ENCODE data around the gene LITAF. TPM values are rescaled to one million over a fixed set of nuclear protein-coding genes. Genes with fewer than 3 reads are reported as not detected.
"Not testable (repeated sequence)": the region's sequence is repeated elsewhere in the genome, so short reads cannot be mapped to it uniquely, and the experiment has no call there.

LITAF gene
- total RNA-seq, 2 experiments from 2014 or later, result 91.4 to 155 TPM

- peaks cover 35% of the 10 kb centered on the region for H3K36me3 Mint-ChIP-seq
- peaks cover 4% of the 10 kb centered on the region for H3K9me3 Mint-ChIP-seq (ENCODE audit: low read depth)
- peak overlapping the region; percentile 91 for H3K27ac Mint-ChIP-seq
- H3K27me3 Mint-ChIP-seq, result no peaks in the 10 kb centered on the region
- H3K4me1 Mint-ChIP-seq, result peaks cover 68% of the 10 kb centered on the region
- peak overlapping the region; percentile 75 for H3K4me3 Mint-ChIP-seq
- peak; percentile 86 for DNase-seq
- CTCF ChIA-PET, result interaction anchor here (0.8 to 2.2 kb wide), 11 partner anchors 15 to 165 kb away, joined by 3 to 7 read pairs (median 3); partner anchors contain the start of gene LITAF
- peak; percentile 95 for ATAC-seq
Measured at GRCh38 chr16:11560701-11561453, 25.8 kb downstream of the LITAF start.

- Mint-ChIP-seq H3K36me3 (peaks cover 44% of the 10 kb centered on the region), H3K4me1 (peaks cover 66% of the 10 kb centered on the region), H3K27ac (peak overlapping the region; percentile 70)
- H3K27me3 Mint-ChIP-seq; H3K4me3 Mint-ChIP-seq; H3K9me3 Mint-ChIP-seq (ENCODE audit: low read depth); ATAC-seq; DNase-seq: not testable (repeated sequence)
- CTCF ChIA-PET, result interaction anchor here (1.1 kb wide), 1 partner anchor 61 kb away, joined by 3 read pairs; no protein-coding TSS in a partner anchor
Measured at GRCh38 chr16:11558308-11558823, 28.4 kb downstream of the LITAF start.

GRCh38 chr16:11557801-11558200 lies 28.9 kb downstream of the LITAF start:
- H3K36me3 Mint-ChIP-seq, result peaks cover 45% of the 10 kb centered on the region

GRCh38 chr16:11556945-11557720 lies 29.6 kb downstream of the LITAF start:
- CTCF ChIA-PET, result interaction anchor here (0.6 kb wide), 1 partner anchor 25 kb away, joined by 3 read pairs; no protein-coding TSS in a partner anchor
- Mint-ChIP-seq H3K9me3 (ENCODE audit: low read depth) (peaks cover 4% of the 10 kb centered on the region), H3K27ac (peak overlapping the region; percentile 71), H3K4me1 (peaks cover 57% of the 10 kb centered on the region), H3K4me3 (peak overlapping the region; percentile 38), H3K36me3 (peaks cover 49% of the 10 kb centered on the region), H3K27me3 (no peaks in the 10 kb centered on the region)
- DNase-seq (no peak), ATAC-seq (no peak)

More at GRCh38 chr16:11557801-11558200, 28.9 kb downstream of the LITAF start:
- Mint-ChIP-seq H3K27ac (peak overlapping the region; percentile 24), H3K9me3 (ENCODE audit: low read depth) (peaks cover 4% of the 10 kb centered on the region), H3K4me3 (no peak overlapping the region), H3K27me3 (no peaks in the 10 kb centered on the region), H3K4me1 (peaks cover 63% of the 10 kb centered on the region)
- no peak for ATAC-seq
- DNase-seq, result no peak
- CTCF ChIA-PET, result interaction anchor here (0.6 kb wide), 1 partner anchor 24 kb away, joined by 3 read pairs; no protein-coding TSS in a partner anchor

GRCh38 chr16:11556214-11556819 lies 30.4 kb downstream of the LITAF start:
- H3K27me3 Mint-ChIP-seq, result no peaks in the 10 kb centered on the region
- DNase-seq, result no peak
- peaks cover 51% of the 10 kb centered on the region for H3K4me1 Mint-ChIP-seq
- no peak for ATAC-seq
- peaks cover 49% of the 10 kb centered on the region for H3K36me3 Mint-ChIP-seq
- H3K9me3 Mint-ChIP-seq (ENCODE audit: low read depth), result peaks cover 4% of the 10 kb centered on the region
- H3K4me3 Mint-ChIP-seq, result no peak overlapping the region
- CTCF ChIA-PET, result interaction anchor here (2.1 to 2.4 kb wide), 2 partner anchors 24 to 74 kb away, joined by 6 to 11 read pairs; no protein-coding TSS in a partner anchor
- peak overlapping the region; percentile 71 for H3K27ac Mint-ChIP-seq

GRCh38 chr16:11554053-11554452 lies 32.7 kb downstream of the LITAF start:
- Mint-ChIP-seq H3K4me1 (peaks cover 31% of the 10 kb centered on the region), H3K36me3 (peaks cover 66% of the 10 kb centered on the region), H3K4me3 (no peak overlapping the region), H3K27me3 (no peaks in the 10 kb centered on the region), H3K27ac (no peak overlapping the region), H3K9me3 (ENCODE audit: low read depth) (peaks cover 4% of the 10 kb centered on the region)
- DNase-seq (no peak), ATAC-seq (no peak)
- CTCF ChIA-PET, result interaction anchor here (0.6 to 2.4 kb wide), 5 partner anchors 22 to 513 kb away, joined by 3 to 11 read pairs (median 5); no protein-coding TSS in a partner anchor

- no peak for DNase-seq
- peaks cover 26% of the 10 kb centered on the region for H3K4me1 Mint-ChIP-seq
Measured at GRCh38 chr16:11553371-11553770, 33.3 kb downstream of the LITAF start.

GRCh38 chr16:11552440-11552839 lies 34.3 kb downstream of the LITAF start:
- peaks cover 20% of the 10 kb centered on the region for H3K4me1 Mint-ChIP-seq
- CTCF ChIA-PET, result no interaction called here
- DNase-seq (no peak), ATAC-seq (no peak)
- H3K36me3 Mint-ChIP-seq, result peaks cover 74% of the 10 kb centered on the region
- H3K27me3 Mint-ChIP-seq, result no peaks in the 10 kb centered on the region
- H3K27ac Mint-ChIP-seq, result no peak overlapping the region
- H3K9me3 Mint-ChIP-seq (ENCODE audit: low read depth), result peaks cover 4% of the 10 kb centered on the region
- no peak overlapping the region for H3K4me3 Mint-ChIP-seq

More at GRCh38 chr16:11553371-11553770, 33.3 kb downstream of the LITAF start:
- no peak overlapping the region for H3K27ac Mint-ChIP-seq
- no peak for ATAC-seq
- H3K27me3 Mint-ChIP-seq, result no peaks in the 10 kb centered on the region
- H3K4me3 Mint-ChIP-seq, result no peak overlapping the region
- H3K9me3 Mint-ChIP-seq (ENCODE audit: low read depth), result peaks cover 4% of the 10 kb centered on the region
- peaks cover 67% of the 10 kb centered on the region for H3K36me3 Mint-ChIP-seq
- CTCF ChIA-PET, result no interaction called here

- Mint-ChIP-seq H3K4me1 (peaks cover 14% of the 10 kb centered on the region), H3K27me3 (no peaks in the 10 kb centered on the region)
Measured at GRCh38 chr16:11551842-11552241, 34.9 kb downstream of the LITAF start.

GRCh38 chr16:11550791-11551498 lies 35.8 kb downstream of the LITAF start:
- ATAC-seq (no peak), DNase-seq (no peak)
- Mint-ChIP-seq H3K9me3 (ENCODE audit: low read depth) (no peaks in the 10 kb centered on the region), H3K4me1 (peaks cover 5% of the 10 kb centered on the region), H3K27me3 (no peaks in the 10 kb centered on the region), H3K4me3 (no peak overlapping the region), H3K36me3 (peaks cover 62% of the 10 kb centered on the region), H3K27ac (no peak overlapping the region)
- CTCF ChIA-PET, result interaction anchor here (0.9 to 1.5 kb wide), 2 partner anchors 9 to 19 kb away, joined by 3 to 5 read pairs; no protein-coding TSS in a partner anchor

More at GRCh38 chr16:11551842-11552241, 34.9 kb downstream of the LITAF start:
- Mint-ChIP-seq H3K36me3 (peaks cover 71% of the 10 kb centered on the region), H3K27ac (no peak overlapping the region), H3K9me3 (ENCODE audit: low read depth) (peaks cover 4% of the 10 kb centered on the region), H3K4me3 (no peak overlapping the region)
- ATAC-seq, result no peak
- no peak for DNase-seq
- CTCF ChIA-PET, result interaction anchor here (0.9 to 1.5 kb wide), 2 partner anchors 10 to 20 kb away, joined by 3 to 5 read pairs; no protein-coding TSS in a partner anchor

GRCh38 chr16:11547118-11547916 lies 39.4 kb downstream of the LITAF start:
- ATAC-seq, result no peak
- no peak overlapping the region for H3K27ac Mint-ChIP-seq

More at GRCh38 chr16:11547118-11547916, 39.4 kb downstream of the LITAF start:
- no peaks in the 10 kb centered on the region for H3K27me3 Mint-ChIP-seq
- peaks cover 39% of the 10 kb centered on the region for H3K36me3 Mint-ChIP-seq
- H3K9me3 Mint-ChIP-seq (ENCODE audit: low read depth), result no peaks in the 10 kb centered on the region
- CTCF ChIA-PET, result interaction anchor here (1.0 to 2.7 kb wide), 2 partner anchors 14 to 15 kb away, joined by 4 to 10 read pairs; no protein-coding TSS in a partner anchor
- no peaks in the 10 kb centered on the region for H3K4me1 Mint-ChIP-seq
- DNase-seq, result no peak
- H3K4me3 Mint-ChIP-seq, result no peak overlapping the region

Data from activated CD8-positive, alpha-beta memory T cell treated with anti-CD3 and anti-CD28 coated beads, Interleukin-2, amount 10 ng/mL, durations not matched to agents 7 days and 5 days (primary cell).